Germinal center (tissue), 1 donor: ENCODE measurements around the gene TMEM131L.
A peak's percentile ranks its signal among the peaks of the same experiment; 100 is the strongest.
"Not testable (repeated sequence)": the region's sequence is repeated elsewhere in the genome, so short reads cannot be mapped to it uniquely, and the experiment has no call there.

ENCODE experiments used
- DNase-seq: peaks from one replicate; pipeline ENCODE4 v3.0.0; 2012; ENCODE audit warnings: mixed read lengths, low spot score

Gene TMEM131L

GRCh38 chr4:153447175-153447905, 18.8 kb upstream of the TMEM131L start:
- no peak for DNase-seq

GRCh38 chr4:153448003-153448731, 18.0 kb upstream of the TMEM131L start:
- no peak for DNase-seq

GRCh38 chr4:153449338-153449737, 16.8 kb upstream of the TMEM131L start:
- no peak for DNase-seq

GRCh38 chr4:153450544-153450917, 15.6 kb upstream of the TMEM131L start:
- no peak for DNase-seq

- DNase-seq = not testable (repeated sequence)
Observed at GRCh38 chr4:153451145-153451544, 15.0 kb upstream of the TMEM131L start.

GRCh38 chr4:153451911-153452657, 14.1 kb upstream of the TMEM131L start:
- no peak for DNase-seq

- DNase-seq = no peak
Observed at GRCh38 chr4:153452658-153453378, 13.3 kb upstream of the TMEM131L start.

- no peak for DNase-seq
Observed at GRCh38 chr4:153453402-153453801, 12.8 kb upstream of the TMEM131L start.

GRCh38 chr4:153458969-153459368, 7.2 kb upstream of the TMEM131L start:
- no peak for DNase-seq

- not testable (repeated sequence) for DNase-seq
Observed at GRCh38 chr4:153461549-153461948, 4.6 kb upstream of the TMEM131L start.

GRCh38 chr4:153464068-153464467, 2.1 kb upstream of the TMEM131L start:
- DNase-seq = no peak

GRCh38 chr4:153465140-153465539, 1.0 kb upstream of the TMEM131L start:
- DNase-seq = peak; percentile 37

GRCh38 chr4:153465615-153466080, 512 bp upstream of the TMEM131L start:
- peak; percentile 43 for DNase-seq

- peak; percentile 94 for DNase-seq
Observed at GRCh38 chr4:153466949-153467896, 1.1 kb downstream of the TMEM131L start.

- DNase-seq = no peak
Observed at GRCh38 chr4:153467897-153468262, 1.7 kb downstream of the TMEM131L start.

GRCh38 chr4:153468587-153468986, 2.4 kb downstream of the TMEM131L start:
- peak; percentile 50 for DNase-seq

GRCh38 chr4:153469031-153469430, 2.9 kb downstream of the TMEM131L start:
- no peak for DNase-seq

- DNase-seq = not testable (repeated sequence)
Observed at GRCh38 chr4:153471071-153471697, 5.0 kb downstream of the TMEM131L start.

GRCh38 chr4:153471698-153472093, 5.5 kb downstream of the TMEM131L start:
- peak; percentile 54 for DNase-seq
